ENCODE data around the gene CENPB. TPM values are rescaled to one million over a fixed set of nuclear protein-coding genes. Genes with fewer than 3 reads are reported as not detected.
A peak's percentile ranks its signal among the peaks of the same experiment; 100 is the strongest.

The CENPB gene
- total RNA-seq, 2 donors from 2014 or later: 49.1 to 77.1 TPM

GRCh38 chr20:3764659-3765058, 21.9 kb downstream of the CENPB start:
- H3K36me3 ChIP-seq: no peaks in the 10 kb centered on the region
- H3K9me3 ChIP-seq: no peaks in the 10 kb centered on the region
- H3K27me3 ChIP-seq: no peaks in the 10 kb centered on the region
- no peak overlapping the region for H3K4me3 ChIP-seq
- peaks cover 0 to 40% of the 10 kb centered on the region in 2 donors for H3K4me1 ChIP-seq
- no peak for DNase-seq (ENCODE audit: low spot score)
- peak overlapping the region in 1 of 2 donors; percentile 35 for H3K27ac ChIP-seq
- no peak for TF ChIP-seq CTCF (IDR thresholded peaks at IDR 0.05)

DNA sequence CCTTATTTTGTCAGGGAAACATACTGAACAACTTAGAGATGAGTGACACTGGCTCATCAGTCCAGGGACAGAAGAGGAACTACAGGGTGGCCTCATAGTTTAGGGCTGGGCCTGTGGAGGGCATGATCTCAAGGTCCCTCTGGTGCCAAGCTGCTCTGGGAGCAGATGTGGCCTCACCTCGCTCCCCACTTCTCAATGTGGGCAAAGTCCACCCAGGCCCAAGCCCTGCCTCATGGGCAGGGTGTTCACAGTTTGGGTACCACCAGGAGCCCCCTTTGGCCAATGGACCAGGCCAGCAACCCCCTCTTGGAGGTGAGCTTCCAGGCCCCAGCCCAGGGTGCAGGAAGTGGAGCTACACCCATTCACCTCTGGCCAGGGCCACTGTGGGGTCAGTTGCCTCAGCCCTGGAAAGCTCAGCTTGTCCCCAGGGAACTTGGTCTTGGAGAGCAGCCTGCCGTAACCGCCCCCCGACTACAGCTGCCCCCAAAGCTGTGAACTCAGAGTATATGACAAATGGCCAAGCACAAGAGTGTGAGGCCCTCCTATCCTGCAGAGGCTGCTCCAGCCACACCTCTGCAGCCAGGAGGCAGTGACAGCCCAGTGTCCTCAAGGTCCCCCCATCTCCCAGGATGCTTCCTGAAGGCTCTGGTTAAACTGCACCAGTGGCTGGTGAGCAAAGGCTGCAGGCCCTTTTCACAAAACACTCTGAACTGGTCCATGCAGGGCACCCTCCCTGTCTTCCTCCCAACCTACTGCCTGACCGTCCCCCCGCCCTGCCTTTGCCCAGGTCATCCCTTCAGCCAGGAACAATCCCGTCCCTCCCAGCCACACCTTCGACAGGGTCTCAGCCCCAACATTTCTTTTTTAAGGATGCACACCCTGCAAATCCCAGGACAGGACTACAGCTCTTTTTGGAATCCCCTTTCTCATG, 22.6 kb downstream of the CENPB start:
- no peaks in the 10 kb centered on the region for H3K27me3 ChIP-seq
- H3K27ac ChIP-seq: no peak overlapping the region
- no peaks in the 10 kb centered on the region for H3K36me3 ChIP-seq
- no peak for TF ChIP-seq CTCF (IDR thresholded peaks at IDR 0.05)
- no peaks in the 10 kb centered on the region for H3K9me3 ChIP-seq
- no peak for DNase-seq (ENCODE audit: low spot score)
- no peak overlapping the region for H3K4me3 ChIP-seq
- H3K4me1 ChIP-seq: peaks cover 0 to 36% of the 10 kb centered on the region in 2 donors

GRCh38 chr20:3760655-3761348, 25.7 kb downstream of the CENPB start:
- Histone ChIP-seq H3K9me3 (no peaks in the 10 kb centered on the region), H3K27ac (no peak overlapping the region), H3K4me1 (peaks cover 0 to 15% of the 10 kb centered on the region in 2 donors), H3K36me3 (no peaks in the 10 kb centered on the region), H3K27me3 (no peaks in the 10 kb centered on the region), H3K4me3 (no peak overlapping the region)
- no peak for TF ChIP-seq CTCF (IDR thresholded peaks at IDR 0.05)
- no peak for DNase-seq (ENCODE audit: low spot score)

- no peak for DNase-seq (ENCODE audit: low spot score)
- H3K36me3 ChIP-seq: no peaks in the 10 kb centered on the region
- TF ChIP-seq CTCF (IDR thresholded peaks at IDR 0.05): no peak
- peaks cover 0 to 11% of the 10 kb centered on the region in 2 donors for H3K4me1 ChIP-seq
- no peak overlapping the region for H3K4me3 ChIP-seq
- no peaks in the 10 kb centered on the region for H3K9me3 ChIP-seq
- H3K27me3 ChIP-seq: no peaks in the 10 kb centered on the region
- peak overlapping the region in 1 of 2 donors; percentile 9 for H3K27ac ChIP-seq
Observed at GRCh38 chr20:3759884-3760283, 26.7 kb downstream of the CENPB start.

GRCh38 chr20:3759316-3759823, 27.2 kb downstream of the CENPB start:
- Histone ChIP-seq H3K4me1 (peaks cover 0 to 7% of the 10 kb centered on the region in 2 donors), H3K27me3 (no peaks in the 10 kb centered on the region), H3K27ac (peak overlapping the region; percentile 9 to 45), H3K36me3 (no peaks in the 10 kb centered on the region), H3K4me3 (no peak overlapping the region), H3K9me3 (no peaks in the 10 kb centered on the region)
- no peak for DNase-seq (ENCODE audit: low spot score)
- no peak for TF ChIP-seq CTCF (IDR thresholded peaks at IDR 0.05)

Measured in right atrium auricular region (tissue), 2 donors.